Activated naive CD4-positive, alpha-beta T cell treated with anti-CD3 and anti-CD28 coated beads, Interleukin-2, amount 50 U/mL, for 72 hours (primary cell): ENCODE results near the gene CAMTA1. TPM values are rescaled to one million over a fixed set of nuclear protein-coding genes. Genes with fewer than 3 reads are reported as not detected.

Experiments used
- ATAC-seq, 2 donors: fragments of 150-1000 bp; cut with Tn5 transposase; 2 replicates each; pipeline ENCODE4 v1.10.0; 2021; ENCODE audit warnings: mild to moderate bottlenecking in 2 of 2, moderate library complexity in 2 of 2
- DNase-seq, 2 donors: peaks; one replicate each; pipeline ENCODE4 v3.0.0; 2021 to 2022; ENCODE audit warnings: low spot score in 2 of 2
- H3K27ac Mint-ChIP-seq, 2 donors: one replicate each; pipeline ENCODE4 v1.8.0; 2022; ENCODE audit warnings: mild to moderate bottlenecking in 2 of 2, mixed read lengths in 2 of 2
- H3K36me3 Mint-ChIP-seq, 2 donors: one replicate each; pipeline ENCODE4 v1.8.0; 2022; ENCODE audit warnings: mixed read lengths in 2 of 2
- H3K9me3 Mint-ChIP-seq, 2 donors: one replicate each; pipeline ENCODE4 v1.8.0; 2022; ENCODE audit warnings: mixed read lengths in 2 of 2
- total RNA-seq, 2 donors: library from RNA; stranded (reverse); gene quantifications; one replicate each; pipeline ENCODE4 v1.2.3, GENCODE V29; 2022

CAMTA1 gene
- total RNA-seq, 2 donors from 2014 or later: 50.4 to 76.4 TPM

DNA sequence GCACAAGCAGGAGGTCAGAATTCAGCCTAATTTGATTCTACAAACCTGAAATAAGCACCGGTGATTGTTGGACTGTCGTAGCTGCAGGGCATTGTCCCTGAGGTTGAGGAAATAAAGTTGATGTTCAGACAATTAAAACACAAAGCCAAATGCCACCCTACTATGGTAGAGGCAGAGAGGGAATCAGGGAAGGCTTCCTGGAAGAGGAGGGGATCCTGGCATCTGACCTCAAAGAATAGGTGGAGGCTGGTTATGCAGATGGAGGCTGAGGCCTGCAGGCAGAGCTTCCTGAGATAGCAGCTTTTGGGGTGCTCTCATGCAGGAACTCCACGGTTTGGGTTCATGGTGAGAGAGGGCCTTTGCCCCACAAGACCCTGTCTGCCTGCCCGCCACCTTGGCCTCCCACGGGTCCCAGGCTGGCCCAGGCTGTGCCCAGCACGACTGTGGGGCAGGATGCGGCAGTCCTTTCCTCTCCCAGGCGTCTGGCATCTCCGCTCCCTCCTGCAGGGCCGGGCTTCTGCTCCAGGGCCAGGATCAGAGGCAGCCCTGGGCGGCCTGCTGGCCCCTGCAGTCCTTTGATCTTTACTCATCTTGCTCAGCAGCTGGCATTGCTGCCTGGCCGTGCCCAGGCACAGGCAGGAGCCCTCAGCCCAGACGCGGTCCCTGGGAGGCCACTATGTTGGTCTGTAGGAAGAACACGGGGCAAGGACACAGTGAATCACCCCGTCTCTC lies 851.7 kb downstream of the CAMTA1 start:
- Mint-ChIP-seq H3K36me3 (no peaks in the 10 kb centered on the region), H3K9me3 (no peaks in the 10 kb centered on the region), H3K27ac (no peak overlapping the region)
- no peak for ATAC-seq
- no peak for DNase-seq

DNA sequence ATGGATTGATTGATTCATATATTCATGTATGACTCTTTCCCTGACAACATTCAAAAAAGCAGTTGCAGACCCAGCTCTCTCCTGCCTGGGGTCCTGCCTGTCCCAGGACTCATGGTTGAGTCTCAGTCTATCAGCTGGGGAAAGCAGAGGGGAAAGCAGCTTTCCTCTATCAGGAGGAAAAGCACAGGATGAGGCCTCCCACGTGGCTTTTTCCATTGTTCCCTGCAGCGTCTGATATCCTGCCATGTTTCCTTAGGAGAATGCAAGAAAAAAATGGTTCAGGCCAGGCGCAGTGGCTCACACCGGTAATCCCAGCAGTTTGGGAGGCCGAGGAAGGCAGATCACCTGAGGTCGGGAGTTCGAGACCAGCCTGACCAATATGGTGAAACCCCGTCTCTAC lies 852.8 kb downstream of the CAMTA1 start:
- DNase-seq (no peak), ATAC-seq (no peak)
- Mint-ChIP-seq H3K9me3 (no peaks in the 10 kb centered on the region), H3K27ac (no peak overlapping the region), H3K36me3 (no peaks in the 10 kb centered on the region)

DNA sequence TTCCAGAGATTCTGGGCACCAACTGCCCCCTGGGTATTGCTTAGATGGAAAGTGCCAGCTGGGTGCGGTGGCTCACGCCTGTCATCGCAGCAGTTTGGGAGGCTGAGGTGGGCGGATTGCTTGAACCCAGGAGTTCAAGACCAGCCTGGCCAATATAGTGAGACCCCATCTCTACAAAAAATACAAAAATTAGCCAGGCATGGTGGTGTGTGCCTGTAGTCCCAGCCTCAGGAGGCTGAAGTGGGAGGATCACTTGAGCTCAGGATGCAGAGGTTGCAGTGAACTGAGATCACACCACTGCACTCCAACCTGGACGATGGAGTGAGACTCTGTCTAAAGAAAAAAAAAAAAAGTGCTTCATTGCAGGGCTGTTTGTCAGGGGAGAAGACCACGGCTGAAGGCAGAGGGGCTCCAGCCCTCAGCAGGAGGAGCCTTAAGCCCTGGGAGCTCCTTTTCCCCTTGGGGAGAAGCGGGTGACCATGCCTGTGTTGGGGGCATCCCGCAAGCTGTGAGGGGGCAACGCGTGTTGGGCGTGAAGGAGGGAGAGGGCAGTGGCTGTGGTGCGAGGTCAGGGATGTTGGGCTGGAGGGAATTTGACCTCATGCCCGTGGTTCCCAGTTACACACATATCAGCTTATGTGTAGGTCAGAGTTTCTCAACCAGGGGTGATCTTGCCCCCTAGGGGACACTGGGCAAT lies 854.3 kb downstream of the CAMTA1 start:
- no peaks in the 10 kb centered on the region for H3K36me3 Mint-ChIP-seq
- no peaks in the 10 kb centered on the region for H3K9me3 Mint-ChIP-seq
- H3K27ac Mint-ChIP-seq: no peak overlapping the region
- ATAC-seq: no peak
- DNase-seq: no peak

DNA sequence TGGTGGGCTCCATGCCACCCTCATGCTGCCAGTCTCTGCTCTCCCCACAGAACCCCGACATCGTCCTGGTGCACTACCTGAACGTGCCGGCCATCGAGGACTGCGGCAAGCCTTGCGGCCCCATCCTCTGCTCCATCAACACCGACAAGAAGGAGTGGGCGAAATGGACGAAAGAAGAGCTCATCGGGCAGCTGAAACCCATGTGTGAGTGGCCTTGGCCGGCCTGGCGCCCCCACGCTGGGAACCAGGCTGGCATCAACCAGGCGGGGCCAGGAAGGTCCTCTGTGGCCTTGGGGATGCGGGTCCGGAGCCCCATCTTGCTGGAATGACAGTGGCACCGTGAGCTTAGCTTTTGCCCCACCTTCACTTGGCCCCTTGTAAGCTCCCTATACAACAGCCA lies 855.1 kb downstream of the CAMTA1 start:
- ATAC-seq (no peak), DNase-seq (no peak)
- H3K27ac Mint-ChIP-seq: no peak overlapping the region
- no peaks in the 10 kb centered on the region for H3K36me3 Mint-ChIP-seq
- no peaks in the 10 kb centered on the region for H3K9me3 Mint-ChIP-seq

DNA sequence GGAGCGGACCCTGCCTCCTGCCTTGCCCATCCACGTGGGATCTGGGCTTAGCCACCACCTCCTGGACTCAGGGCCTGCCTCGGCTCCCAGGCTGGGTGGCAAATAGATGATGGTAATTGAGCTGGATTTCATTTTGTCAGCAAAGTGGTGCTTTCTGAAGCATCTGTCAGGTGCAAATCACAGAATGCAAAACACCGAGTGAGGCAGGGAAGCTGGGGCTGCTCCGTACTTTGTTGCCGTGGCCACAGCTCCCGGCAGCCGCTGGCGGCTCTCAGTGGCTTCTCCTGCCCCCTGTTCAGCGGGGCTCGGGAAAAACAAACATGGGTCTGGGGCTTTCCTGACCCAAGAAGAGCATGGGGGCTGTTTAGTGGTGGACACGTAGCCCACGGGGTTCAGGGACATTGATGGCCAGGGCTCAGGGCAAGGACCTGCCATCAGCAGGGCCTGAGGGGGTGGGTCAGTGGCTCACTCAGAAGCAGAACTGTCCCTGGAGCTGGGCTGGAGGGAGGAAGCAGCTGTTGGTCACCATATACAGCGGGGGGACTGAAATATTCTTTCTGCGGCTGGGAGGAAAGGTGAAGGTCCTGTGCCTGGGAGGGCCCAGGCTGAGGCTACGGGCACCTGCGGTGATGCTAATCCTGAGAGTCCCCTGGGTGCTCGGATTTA lies 855.8 kb downstream of the CAMTA1 start:
- Mint-ChIP-seq H3K9me3 (no peaks in the 10 kb centered on the region), H3K27ac (no peak overlapping the region), H3K36me3 (no peaks in the 10 kb centered on the region)
- ATAC-seq (no peak), DNase-seq (no peak)

DNA sequence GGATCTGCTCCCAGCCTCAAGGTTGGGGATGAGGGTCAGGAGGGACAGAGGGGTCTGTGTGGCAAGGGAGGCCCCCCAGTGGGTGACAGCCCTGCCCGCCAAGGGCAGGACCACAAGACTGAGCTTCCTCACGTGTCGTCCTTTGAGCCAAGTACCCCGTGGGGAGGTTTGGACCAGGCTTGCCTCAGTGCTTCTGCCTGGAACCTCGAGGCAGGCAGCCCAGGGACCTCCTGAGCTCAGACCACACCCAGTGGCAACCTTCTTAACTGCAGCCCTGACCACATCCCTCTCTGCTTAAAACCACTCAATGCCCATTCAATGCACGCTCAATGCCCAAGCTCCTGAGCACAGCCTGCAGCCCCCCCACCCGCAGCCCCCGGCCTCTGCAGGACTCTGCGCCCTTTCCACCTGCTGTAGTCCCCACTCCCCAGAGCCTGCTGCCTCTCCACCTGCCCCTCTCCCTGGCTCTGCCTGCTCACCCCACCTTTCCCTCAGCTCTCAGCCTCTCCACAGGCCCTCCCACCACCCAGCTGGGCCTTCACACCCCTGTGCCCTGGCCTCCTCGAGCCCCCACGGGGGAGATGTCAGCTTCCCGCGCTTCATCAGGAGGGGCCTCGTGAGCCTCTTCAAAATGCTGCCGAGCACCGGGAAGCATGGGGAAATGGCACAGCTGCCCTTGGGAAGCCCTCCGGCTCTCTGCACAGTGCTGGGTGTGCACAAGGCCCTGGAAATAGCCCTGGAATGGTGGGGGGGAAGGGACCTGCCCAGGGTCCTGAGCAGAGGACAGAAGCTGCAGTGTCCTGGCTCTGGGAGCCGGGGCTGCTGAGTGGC lies 856.5 kb downstream of the CAMTA1 start:
- H3K27ac Mint-ChIP-seq: no peak overlapping the region
- H3K9me3 Mint-ChIP-seq: no peaks in the 10 kb centered on the region
- DNase-seq (no peak), ATAC-seq (no peak)
- H3K36me3 Mint-ChIP-seq: no peaks in the 10 kb centered on the region

DNA sequence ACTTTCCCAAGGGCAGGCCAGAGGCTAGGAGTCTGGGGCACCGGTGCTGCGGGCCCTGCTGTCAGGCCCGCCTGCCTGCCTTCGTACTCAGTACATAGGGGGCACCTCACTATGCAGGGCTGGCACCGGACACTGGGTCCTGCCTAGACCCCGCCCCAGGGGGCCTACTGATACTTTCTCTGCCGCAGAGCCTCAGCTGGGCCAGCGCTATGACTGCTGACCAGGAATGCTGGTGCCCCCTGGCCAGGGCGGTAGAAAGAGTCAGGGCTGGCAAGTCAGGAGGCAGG lies 857.1 kb downstream of the CAMTA1 start:
- no peaks in the 10 kb centered on the region for H3K9me3 Mint-ChIP-seq
- ATAC-seq (no peak), DNase-seq (no peak)
- no peak overlapping the region for H3K27ac Mint-ChIP-seq
- H3K36me3 Mint-ChIP-seq: no peaks in the 10 kb centered on the region

DNA sequence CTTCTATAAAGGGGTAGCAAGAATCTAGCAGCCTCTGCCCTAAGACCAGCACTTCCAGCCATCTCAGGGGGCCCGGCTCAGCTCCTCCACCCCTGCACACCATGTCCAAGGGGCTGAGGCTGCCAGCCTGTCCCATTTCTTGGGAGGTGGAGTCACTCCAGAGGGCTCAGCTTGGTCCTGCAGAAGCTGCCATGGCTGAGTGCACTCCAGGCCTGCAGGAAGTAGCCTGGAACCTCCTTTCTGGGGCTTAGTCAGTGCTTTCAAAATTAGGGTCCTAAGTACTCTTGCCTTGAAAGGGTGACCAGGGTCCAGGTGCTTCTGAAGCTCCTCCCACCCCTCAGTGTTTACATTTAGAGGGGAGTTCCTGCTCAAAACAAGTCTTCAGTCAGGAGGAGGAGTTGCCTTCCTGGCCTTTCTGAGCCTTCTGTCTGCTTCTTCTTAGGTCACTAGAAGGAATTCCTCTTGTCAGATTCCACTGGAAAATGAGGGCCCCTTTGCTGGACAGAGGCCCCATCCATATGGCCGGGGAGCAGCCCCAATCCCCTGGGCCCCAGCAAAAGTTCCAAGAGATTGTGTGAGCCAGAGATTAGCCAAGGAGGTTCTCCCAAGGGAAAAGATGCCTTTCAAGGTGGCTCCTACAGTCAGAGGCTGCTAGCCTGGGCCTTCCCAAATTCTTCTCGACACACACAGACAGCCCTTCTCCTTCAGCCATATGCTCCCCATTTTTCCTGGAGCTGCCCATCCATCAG lies 857.7 kb downstream of the CAMTA1 start:
- Mint-ChIP-seq H3K36me3 (no peaks in the 10 kb centered on the region), H3K27ac (no peak overlapping the region), H3K9me3 (no peaks in the 10 kb centered on the region)
- ATAC-seq (no peak), DNase-seq (no peak)

DNA sequence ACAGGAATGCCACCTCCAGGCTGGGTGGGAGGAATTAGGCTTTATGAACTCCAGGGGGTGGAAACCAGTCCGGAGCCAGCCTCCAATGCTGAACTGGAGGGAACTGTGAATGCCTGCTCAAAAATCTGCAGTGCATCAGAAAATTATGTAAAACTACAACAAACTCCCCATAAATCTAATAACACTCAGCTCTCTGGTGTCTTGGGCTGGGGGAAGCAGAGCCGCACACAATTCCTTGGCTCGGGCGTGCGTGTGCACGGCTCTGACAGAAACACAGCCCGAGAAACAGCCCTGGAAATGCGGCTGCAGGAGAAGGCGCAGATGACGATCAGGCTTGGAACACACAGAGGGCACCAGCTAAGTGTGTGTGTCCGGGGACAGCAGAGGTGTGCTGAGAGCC lies 858.3 kb downstream of the CAMTA1 start:
- no peak overlapping the region for H3K27ac Mint-ChIP-seq
- no peak for DNase-seq
- no peak for ATAC-seq
- H3K9me3 Mint-ChIP-seq: no peaks in the 10 kb centered on the region
- H3K36me3 Mint-ChIP-seq: no peaks in the 10 kb centered on the region

DNA sequence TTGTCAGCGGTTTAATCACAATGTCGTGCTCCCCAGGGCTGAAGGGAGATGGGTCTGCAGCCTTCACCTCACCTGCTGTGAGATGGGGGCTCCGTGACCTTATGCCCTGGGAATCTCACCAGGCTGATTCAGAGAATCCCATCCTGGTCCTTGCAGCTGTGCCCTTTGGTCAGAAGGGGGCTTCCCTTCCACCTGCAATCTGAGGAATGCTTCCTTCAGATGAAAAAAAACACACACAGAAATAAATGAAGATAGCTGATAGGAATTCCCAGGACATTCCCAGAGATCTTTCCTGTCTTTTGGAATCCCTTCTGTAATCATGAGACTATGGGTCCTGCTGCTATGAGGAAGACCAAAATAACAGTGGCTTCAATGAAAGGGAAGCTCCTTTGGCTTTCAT lies 858.8 kb downstream of the CAMTA1 start:
- no peak for ATAC-seq
- Mint-ChIP-seq H3K9me3 (no peaks in the 10 kb centered on the region), H3K36me3 (no peaks in the 10 kb centered on the region), H3K27ac (no peak overlapping the region)
- no peak for DNase-seq

DNA sequence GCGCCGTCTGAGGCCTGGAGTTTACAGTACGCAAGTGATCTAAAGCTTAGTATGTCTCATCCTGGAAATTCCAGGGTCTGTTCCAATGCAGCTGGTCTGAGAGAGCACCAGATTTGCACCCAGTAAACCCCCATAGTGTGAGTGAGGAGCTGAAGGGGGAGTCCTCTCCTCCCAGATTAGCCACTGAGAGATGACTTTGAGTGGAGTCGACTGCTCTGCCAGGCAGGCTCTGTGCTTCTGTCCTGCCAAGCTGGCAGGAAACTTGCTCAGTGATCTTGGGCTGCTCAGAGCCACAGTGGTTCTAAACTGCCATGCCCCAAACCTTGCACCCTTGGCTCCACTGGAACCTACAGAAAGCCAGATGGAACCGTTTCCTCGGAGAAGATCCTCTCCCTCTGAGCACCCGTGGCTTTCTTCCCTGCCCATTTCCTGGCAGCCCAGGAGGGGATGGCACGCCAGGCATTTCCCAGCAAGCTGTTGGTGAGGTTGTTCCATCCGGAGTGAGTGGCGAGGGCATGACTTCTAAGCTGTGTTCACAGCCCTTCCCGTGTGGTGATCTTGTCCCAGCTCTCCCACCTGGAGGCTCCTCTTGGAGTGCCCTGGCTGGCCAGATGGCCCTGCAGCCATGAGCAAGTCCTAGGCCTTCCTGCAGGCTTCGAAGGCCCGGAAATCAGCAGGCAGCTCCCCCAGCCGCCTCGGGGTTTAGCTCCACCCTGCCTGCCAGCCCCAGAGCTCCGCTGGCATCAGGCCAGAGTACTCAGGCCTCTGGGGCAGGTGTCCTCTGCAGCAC lies 859.9 kb downstream of the CAMTA1 start:
- DNase-seq (no peak), ATAC-seq (no peak)
- no peaks in the 10 kb centered on the region for H3K9me3 Mint-ChIP-seq
- no peaks in the 10 kb centered on the region for H3K36me3 Mint-ChIP-seq
- H3K27ac Mint-ChIP-seq: no peak overlapping the region

DNA sequence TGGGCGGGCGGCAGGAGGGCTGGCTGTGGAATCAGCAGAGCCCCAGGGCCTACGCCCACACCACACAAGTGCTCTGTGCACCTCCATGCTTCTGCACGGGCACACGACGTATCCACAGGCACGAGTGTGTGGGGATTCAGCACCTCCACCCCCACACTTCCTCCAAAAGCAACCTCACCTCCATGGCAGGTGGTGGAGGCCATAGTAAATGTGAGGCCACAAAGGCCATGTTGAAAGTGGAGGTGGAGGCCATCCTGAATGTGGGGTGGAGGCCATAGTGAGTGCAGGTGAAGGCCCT lies 860.4 kb downstream of the CAMTA1 start:
- ATAC-seq (no peak), DNase-seq (no peak)
- Mint-ChIP-seq H3K27ac (no peak overlapping the region), H3K36me3 (no peaks in the 10 kb centered on the region), H3K9me3 (no peaks in the 10 kb centered on the region)

DNA sequence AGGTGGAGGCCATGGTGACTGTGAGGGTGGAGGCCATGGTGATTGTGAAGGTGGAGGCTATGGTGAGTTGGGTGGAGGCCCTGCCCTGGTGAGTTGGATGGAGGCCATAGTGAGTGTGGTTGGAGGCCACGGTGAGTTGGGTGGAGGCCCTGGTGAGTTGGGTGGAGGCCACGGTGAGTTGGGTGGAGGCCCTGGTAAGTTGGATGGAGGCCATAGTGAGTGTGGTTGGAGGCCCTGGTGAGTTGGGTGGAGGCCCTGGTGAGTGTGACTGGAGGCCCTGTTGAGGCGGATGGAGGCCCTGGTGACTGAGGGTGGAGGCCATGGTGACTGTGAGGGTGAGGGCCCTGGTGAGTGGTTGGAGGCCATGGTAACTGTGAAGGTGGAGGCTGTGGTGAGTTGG lies 860.9 kb downstream of the CAMTA1 start:
- Mint-ChIP-seq H3K36me3 (no peaks in the 10 kb centered on the region), H3K27ac (no peak overlapping the region), H3K9me3 (no peaks in the 10 kb centered on the region)
- ATAC-seq (no peak), DNase-seq (no peak)

DNA sequence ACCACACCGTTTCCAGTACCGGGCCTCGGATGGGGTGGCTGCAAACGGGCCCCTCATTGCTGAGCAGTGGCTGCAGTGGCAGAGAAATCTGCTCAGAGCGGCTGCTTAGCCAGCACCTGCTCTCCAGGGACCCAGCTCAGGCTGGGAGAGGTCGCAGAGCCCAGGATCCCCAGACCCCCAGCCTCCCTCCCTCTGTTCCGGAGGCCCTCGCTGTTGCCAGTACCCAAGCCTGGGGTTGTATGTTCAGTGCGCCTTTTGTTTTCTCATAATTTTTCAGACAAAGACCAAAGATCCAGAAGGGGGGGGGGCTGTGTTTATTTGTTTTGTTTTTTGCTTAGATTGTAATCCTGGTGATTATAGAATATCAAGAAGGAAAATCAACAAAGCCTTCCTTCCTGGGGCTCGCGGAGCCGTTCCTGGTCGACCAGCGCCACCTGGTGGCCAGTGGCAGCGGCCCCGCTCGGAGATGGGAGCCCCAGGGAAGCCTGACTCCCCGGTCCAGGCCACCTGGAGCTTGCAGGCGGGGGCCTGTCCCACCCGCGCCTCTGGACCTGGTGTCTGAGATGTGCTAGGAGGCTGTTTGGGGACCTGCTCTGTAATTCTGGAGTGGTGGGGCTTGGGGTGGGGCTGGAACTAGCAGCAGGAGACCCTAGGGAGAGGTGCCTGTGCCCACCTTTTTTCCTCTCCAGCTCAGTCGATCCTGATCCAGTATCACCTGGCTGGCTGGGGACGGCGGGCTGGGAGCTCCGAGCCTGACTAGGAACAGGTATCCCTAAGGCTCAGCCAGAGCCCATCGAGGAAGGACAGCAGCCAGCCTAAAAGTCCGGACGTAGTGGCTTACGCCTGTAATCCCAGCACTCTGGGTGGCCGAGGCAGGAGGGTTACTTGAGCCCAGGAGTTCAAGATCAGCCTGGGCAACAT lies 862.0 kb downstream of the CAMTA1 start:
- DNase-seq (peak in 1 of 2 donors; percentile 83), ATAC-seq (peak; percentile 67 to 69)
- Mint-ChIP-seq H3K9me3 (no peaks in the 10 kb centered on the region), H3K27ac (no peak overlapping the region), H3K36me3 (no peaks in the 10 kb centered on the region)

DNA sequence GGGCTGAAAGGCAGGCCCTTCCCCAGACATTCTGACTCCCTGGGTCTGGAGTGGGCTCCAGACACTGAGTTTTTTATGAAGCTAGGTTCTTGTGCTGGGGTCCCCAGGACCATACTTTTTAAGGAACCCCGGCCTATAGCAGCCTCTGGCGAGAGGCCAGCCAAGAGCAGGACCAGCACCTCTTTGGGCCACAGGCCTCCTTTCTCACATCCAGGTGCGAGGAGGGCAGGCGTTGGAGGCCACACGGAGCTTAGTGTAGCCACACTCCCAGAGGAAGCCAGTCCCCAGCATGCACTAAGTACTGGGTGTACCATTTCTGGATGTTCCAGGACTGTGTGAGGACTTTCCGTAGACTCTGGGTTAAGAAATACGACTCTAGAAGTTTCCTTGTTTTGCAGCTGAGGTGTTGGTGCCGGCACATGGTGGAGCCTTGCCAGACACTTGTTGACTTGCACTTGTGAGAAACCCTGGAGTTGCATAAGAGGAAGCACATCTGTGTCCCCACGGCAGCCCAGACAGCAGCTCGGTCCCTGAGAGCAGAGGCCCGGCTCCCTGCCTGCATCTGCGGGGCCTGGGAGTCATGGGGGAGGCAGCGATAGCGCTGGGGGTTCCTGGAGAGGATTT lies 863.6 kb downstream of the CAMTA1 start:
- ATAC-seq (no peak), DNase-seq (no peak)
- no peak overlapping the region for H3K27ac Mint-ChIP-seq
- H3K36me3 Mint-ChIP-seq: no peaks in the 10 kb centered on the region
- H3K9me3 Mint-ChIP-seq: no peaks in the 10 kb centered on the region
